Fibroblast of skin of right quadriceps (primary cell): ENCODE data around the gene TMEM256.

ENCODE experiments used
- DNase-seq: peaks from one replicate; pipeline ENCODE4 v3.0.0-alpha.2; 2013

The TMEM256 gene

GRCh38 chr17:7407082-7407481 lies 3.2 kb upstream of the TMEM256 start:
- DNase-seq, result no peak

GRCh38 chr17:7406235-7406825 lies 2.4 kb upstream of the TMEM256 start:
- no peak for DNase-seq

GRCh38 chr17:7405350-7406234 lies 1.7 kb upstream of the TMEM256 start:
- DNase-seq, result no peak

- DNase-seq, result no peak
Measured at GRCh38 chr17:7404737-7405349, 946 bp upstream of the TMEM256 start.

DNA sequence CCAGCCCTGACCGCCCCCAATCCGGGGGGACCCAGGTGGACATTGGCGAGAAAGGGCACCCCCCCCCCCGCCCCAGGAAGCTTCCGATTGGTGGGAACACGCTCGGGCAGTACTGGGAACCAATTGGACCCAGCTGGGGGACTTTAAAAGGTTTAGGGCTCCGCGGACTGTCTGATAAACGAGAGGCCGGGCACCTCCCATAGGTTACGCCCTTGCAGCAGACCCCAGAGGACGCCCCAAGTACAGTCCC lies 245 bp downstream of the TMEM256 start:
- DNase-seq, result no peak

GRCh38 chr17:7403043-7403726 lies 712 bp downstream of the TMEM256 start:
- DNase-seq, result no peak

DNA sequence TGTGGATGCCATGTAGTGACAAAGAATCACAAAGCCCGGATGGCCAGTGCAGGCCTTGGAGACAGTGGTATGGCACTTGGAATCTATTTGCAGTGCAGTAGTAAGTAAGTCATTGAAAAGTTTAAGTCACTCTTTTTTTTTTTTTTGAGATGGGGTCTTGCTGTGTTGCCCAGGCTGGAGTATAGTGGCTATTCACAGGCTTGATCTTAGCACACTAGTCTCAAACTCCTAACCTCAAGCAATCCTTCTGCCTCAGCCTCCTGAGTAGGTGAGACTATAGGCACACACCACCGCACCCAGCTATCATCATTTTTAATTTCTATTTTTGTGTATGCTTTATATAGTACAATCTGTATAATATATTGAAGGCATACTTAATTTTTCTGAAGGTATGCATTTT lies 5.3 kb downstream of the TMEM256 start:
- no peak for DNase-seq

DNA sequence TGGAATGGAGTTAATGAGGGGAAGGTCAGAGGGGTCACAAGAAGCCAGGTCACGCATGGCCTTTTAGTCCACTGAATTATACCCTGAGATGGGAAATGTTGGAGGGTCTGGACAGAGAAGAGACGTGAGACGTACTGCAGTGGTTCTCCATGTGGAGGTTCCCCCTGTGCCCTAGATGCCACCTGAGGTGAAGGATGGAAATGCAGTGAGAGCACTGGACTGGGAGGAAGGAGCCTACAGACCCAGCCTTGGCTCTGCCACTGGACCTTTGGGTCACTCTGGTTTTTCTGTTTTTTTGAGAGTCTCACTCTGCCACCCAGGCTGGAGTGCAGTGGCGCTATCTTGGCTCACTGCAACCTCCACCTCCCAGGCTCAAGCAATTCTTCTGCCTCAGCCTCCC lies 7.8 kb downstream of the TMEM256 start:
- DNase-seq, result no peak

DNA sequence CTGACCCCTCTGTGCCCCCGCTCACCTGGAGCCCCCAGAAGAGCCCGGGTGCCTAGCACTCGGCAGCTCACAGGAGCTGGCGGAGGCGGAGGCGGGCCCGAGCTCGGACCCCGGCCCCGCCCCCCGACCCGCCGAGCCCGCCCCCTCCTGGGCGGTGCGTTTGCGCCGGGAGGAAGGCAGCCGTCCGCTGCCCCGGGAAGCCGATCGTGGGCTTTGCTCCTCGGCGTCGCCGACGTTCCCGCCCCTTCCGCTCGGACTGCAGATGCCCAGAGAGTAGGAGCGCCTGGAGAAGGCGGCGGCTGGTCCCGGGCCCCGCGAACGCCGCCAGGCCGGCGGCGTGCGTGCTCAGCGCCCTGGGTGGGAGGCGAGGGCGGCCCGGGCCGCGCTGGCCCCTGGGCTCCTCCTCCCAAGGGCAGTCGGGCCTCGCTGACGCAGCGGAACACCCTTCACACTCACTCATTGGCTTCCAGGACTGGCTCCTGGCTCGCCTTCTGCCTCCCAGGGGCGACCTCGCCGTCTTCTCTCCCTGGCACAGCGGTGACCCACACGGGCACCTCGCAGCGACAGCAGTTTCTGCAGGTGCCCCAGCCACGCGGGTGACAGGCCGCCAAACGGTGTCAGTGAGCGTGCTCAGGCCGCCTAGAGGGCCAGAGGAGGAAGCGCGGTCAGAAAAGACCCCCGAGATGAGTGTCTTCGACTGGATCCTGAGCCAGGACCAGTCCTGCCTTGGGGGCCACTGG lies 9.3 kb downstream of the TMEM256 start, which contains the start of gene PLSCR3:
TSS of gene PLSCR3 (minus strand) at position 74 of the 740 bp plus-strand sequence. CDS start 415 bp downstream, outside the sequence.
- peak; percentile 81 for DNase-seq

DNA sequence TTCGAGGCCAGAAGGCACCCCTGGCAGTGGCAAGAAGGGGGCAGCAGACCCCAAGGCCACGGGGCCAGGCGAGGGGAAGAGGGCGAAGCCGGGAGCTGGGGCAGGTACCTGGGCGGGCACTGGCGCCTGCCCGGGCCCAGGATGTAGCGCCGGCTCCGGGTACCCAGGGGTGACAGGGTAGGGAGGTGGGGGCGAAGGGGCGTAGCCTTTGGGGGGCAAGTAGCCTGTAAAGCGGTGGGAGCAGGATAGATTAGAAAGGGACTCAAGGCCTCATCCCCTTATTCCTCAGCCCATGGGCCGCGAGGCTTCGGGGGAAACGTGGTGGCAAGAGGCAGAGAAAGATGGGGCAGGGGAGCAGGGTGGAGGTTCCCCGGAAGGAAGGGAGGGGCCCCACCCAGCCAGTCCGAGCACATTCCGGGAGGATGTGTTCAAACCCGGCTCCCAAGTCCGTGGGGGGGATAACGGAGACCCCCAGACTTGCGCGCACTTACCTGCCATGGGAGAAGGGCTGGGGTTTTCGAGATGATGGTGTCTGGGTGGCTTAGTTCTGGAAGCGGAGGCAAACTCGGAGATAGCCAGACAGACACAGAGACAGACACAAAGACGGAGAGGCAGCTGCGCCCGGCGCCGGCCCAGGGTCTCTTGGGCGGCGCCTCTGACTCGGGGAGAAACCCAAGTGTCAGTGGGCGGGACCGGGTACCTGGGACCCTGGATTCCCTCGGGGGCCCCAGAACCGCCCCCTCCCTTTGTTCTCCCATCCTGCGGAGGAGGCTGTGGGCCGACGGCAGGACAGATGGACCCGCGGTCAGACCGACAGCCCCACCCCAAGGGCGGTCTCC lies 10.1 kb downstream of the TMEM256 start:
- DNase-seq, result peak; percentile 10

- no peak for DNase-seq
Measured at GRCh38 chr17:7392696-7393612, 10.9 kb downstream of the TMEM256 start.

- DNase-seq, result no peak
Measured at GRCh38 chr17:7391307-7391706, 12.6 kb downstream of the TMEM256 start.

DNA sequence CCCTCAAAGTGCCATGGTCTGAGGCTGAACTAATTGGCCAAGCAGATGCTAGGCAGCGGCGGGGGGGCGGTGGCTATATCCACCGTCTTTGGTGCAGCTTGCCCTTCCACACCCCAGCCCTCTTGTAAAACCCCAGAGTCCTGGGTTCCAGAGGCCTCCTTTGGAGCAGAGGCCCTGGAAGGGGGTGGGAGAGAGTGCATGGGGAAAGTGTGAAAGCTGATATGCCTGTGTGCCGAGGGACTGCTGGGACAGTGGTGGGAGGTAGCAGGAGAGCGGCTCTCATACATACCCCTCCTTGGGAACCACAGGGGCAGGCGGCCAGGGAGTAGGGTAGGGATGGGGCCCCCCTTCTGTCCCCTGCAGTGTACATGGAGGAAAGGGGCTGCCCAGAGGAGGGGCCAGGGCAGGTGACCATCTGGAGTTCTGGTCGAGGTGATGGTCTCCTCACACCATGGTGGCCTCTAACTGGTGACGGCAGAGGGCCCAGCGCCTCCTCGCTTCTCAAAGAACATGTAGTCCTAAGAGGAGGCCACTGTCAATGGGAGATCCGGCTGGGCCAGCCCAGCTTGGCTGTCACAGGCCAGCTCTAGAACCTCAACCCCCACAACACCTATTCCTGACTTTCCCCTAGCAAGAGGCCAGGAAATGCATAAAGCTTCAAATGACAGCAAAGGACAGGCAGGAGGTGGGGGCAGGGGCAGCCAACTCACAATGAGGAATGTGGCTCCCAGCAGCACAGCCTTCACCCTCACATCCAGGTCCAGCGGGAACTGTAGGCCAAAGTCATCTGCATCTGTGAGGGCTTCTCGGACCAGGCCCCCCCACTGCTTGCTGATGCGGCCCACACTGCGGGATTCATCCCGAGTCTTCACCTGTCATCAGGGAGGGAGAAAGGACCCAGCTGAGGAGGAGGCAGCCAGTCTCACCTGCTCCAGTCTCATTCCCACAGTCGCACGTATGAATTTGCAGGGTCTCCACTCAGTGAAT lies 13.7 kb downstream of the TMEM256 start:
- DNase-seq, result no peak

DNA sequence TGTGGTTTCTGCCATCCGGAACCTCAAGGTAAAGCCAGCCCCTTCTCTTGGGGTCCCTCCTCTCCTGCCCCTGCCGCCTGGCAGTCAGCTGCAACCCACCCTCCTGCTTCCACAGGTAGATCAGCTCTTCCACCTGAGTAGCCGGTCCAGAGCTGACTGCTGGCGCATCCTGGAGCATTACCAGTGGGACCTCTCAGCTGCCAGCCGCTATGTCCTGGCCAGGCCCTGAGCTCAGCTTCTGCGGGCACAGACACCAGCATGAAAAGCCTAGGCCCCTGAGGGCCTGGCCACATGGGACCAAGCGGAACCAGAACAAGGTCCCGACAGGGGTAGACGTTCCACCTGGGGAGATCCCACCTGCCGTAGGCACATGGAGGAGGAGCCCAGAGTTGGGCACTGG lies 15.0 kb downstream of the TMEM256 start:
- no peak for DNase-seq

DNA sequence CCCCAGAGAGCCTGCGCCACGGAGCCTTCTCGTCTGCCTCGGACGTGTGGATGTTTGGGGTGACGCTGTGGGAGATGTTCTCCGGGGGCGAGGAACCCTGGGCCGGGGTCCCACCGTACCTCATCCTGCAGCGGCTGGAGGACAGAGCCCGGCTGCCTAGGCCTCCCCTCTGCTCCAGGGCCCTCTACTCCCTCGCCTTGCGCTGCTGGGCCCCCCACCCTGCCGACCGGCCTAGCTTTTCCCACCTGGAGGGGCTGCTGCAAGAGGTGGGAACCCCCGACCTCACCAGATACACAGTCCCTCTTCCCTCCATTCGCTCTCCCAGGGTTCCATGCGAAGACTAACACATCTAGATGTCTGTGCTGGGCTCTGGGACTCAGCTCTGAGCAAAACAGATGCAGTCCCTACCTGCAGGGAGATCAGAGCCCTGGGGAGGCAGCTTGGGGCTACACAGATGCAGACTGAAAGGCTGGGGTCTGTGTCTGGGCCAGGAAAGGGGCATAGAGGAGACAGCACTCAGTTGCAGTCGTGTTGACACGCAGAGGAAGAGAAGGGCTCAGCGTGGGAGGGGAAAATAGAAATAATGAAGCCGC lies 19.3 kb downstream of the TMEM256 start:
- no peak for DNase-seq

- DNase-seq, result peak; percentile 26
Measured at GRCh38 chr17:7383742-7384488, 20.0 kb downstream of the TMEM256 start.

DNA sequence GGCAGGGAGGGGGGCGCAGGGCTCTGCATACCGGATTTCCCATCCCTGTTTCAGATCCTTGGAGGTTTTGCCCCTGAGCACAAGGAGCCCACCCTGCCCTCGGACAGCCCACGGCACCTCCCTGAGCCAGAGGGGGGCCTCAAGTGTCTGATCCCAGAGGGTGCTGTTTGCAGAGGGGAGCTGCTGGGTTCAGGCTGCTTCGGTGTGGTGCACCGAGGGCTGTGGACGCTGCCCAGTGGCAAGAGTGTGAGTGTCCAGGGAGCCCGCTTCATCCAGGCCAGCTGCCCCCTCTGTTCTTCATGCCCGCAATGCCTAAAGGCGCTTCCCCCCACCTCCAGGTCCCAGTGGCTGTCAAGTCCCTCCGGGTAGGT lies 20.5 kb downstream of the TMEM256 start:
- DNase-seq, result no peak

- no peak for DNase-seq
Measured at GRCh38 chr17:7382901-7383300, 21.0 kb downstream of the TMEM256 start.
